ENCODE measurements around the gene CNDP2.

Gene CNDP2

DNA sequence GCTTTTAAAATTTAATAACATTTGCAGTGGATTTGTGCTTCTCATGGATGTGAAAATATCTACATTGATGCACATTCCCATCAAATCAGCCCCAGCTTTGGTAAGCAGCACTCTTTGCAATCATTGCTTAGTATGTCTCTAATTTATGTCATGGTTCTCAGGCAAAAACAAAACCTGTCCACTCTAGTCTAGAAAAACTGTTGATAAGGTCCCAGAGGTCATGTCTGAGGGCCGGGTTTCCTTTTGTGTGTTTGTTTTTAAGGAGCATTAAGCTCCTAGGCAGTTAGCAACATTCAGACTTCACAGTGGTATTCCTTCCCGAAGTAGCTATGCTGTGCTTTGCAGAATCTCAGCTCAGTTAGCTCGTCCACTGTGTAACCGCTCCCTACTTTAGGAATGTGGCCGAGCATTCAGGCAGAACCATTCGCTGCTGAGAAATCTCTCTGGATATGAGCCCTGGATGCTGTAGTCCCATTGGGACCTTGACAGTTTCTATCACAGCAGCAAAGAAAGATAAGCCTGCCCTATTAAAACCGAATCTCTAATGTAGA is 43.1 kb upstream of the CNDP2 start:
- Mint-ChIP-seq H3K4me3 (peak overlapping the region; percentile 15), H3K27me3 (ENCODE audit: low read depth, poor library complexity) (peaks cover 36% of the 10 kb centered on the region), H3K9me3 (peaks cover 3% of the 10 kb centered on the region), H3K36me3 (ENCODE audit: low read depth) (no peaks in the 10 kb centered on the region), H3K27ac (no peak overlapping the region), H3K4me1 (peaks cover 45% of the 10 kb centered on the region)
- TF ChIP-seq, protein P1, sequence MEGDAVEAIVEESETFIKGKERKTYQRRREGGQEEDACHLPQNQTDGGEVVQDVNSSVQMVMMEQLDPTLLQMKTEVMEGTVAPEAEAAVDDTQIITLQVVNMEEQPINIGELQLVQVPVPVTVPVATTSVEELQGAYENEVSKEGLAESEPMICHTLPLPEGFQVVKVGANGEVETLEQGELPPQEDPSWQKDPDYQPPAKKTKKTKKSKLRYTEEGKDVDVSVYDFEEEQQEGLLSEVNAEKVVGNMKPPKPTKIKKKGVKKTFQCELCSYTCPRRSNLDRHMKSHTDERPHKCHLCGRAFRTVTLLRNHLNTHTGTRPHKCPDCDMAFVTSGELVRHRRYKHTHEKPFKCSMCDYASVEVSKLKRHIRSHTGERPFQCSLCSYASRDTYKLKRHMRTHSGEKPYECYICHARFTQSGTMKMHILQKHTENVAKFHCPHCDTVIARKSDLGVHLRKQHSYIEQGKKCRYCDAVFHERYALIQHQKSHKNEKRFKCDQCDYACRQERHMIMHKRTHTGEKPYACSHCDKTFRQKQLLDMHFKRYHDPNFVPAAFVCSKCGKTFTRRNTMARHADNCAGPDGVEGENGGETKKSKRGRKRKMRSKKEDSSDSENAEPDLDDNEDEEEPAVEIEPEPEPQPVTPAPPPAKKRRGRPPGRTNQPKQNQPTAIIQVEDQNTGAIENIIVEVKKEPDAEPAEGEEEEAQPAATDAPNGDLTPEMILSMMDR (IDR thresholded peaks at IDR 0.05), result no peak
- no peak for DNase-seq

DNA sequence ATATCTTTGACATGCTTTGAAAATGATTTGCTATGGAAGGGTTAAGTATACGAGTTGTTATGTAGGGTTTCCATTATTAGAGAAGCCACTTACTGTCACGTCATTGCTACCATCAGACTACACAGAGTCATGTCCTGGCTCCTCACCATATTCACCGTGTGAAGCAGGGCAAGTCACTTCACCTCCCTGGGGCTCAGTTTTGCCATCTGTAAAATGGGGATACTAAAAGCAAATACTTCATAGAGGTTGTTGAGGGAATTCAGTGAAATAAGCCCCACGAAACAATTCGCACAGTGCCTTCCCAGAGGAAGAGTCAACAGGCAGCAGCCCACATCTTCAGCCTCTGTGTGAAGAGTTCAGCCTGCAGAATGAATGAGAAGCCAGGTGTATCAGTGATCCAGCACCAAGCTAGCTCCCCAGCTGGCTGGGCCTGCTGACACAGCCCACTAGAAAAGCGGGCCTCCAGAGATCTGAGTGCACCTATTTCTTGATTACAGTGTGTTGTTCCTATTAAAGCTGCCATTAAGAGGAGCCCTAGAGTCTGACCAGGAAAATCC is 42.4 kb upstream of the CNDP2 start:
- Mint-ChIP-seq H3K27ac (no peak overlapping the region), H3K27me3 (ENCODE audit: low read depth, poor library complexity) (peaks cover 42% of the 10 kb centered on the region), H3K4me3 (no peak overlapping the region), H3K36me3 (ENCODE audit: low read depth) (no peaks in the 10 kb centered on the region), H3K9me3 (peaks cover 3% of the 10 kb centered on the region), H3K4me1 (peaks cover 50% of the 10 kb centered on the region)
- no peak for DNase-seq
- TF ChIP-seq, protein P1 (IDR thresholded peaks at IDR 0.05), result no peak

DNA sequence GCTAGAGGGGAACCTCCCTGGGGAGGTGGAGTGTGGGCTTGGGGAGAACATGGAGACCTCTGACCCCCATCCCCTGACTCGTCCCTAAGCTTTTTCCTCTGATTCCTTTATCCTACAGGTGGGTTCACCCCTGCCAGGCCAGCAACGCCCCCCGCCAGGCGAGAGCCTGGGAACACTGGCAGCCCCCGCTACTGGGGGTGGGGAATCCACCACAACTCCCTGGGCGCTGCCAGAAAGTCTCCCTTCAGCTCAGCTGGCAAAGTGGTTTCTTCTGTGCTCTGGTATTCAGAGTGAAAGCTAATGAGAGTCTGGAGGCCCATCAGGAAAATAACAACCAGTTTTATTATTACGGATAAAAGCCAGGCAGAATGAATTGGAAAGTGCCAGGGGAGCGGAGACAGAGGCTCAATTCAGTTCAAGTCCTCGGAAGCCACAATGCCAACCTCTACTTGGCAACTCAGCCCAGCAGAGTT is 41.8 kb upstream of the CNDP2 start:
- H3K9me3 Mint-ChIP-seq, result no peaks in the 10 kb centered on the region
- H3K27me3 Mint-ChIP-seq (ENCODE audit: low read depth, poor library complexity), result peaks cover 48% of the 10 kb centered on the region
- H3K27ac Mint-ChIP-seq, result no peak overlapping the region
- TF ChIP-seq, protein P1 (IDR thresholded peaks at IDR 0.05), result no peak
- no peaks in the 10 kb centered on the region for H3K36me3 Mint-ChIP-seq (ENCODE audit: low read depth)
- peaks cover 50% of the 10 kb centered on the region for H3K4me1 Mint-ChIP-seq
- no peak overlapping the region for H3K4me3 Mint-ChIP-seq
- DNase-seq, result no peak

DNA sequence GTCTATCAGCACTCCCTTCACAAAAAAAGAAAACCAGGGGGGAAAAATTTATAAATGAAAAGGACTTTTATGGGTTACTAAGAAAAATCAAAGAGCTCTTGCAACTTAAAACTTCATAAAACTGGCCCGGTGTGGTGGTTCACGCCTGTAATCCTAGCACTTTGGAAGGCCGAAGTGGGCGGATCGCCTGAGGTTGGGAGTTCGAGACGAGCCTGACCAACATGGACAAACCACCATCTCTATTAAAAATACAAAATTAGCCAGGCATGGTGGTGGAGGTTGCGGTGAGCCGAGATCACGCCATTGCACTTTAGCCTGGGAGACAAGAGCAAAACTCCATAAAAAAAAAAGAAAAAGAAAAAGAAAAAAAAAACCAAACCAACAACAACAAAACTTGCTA is 40.8 kb upstream of the CNDP2 start:
- Mint-ChIP-seq H3K36me3 (ENCODE audit: low read depth) (no peaks in the 10 kb centered on the region), H3K4me3 (no peak overlapping the region), H3K27ac (no peak overlapping the region), H3K27me3 (ENCODE audit: low read depth, poor library complexity) (peaks cover 59% of the 10 kb centered on the region), H3K4me1 (peaks cover 50% of the 10 kb centered on the region), H3K9me3 (no peaks in the 10 kb centered on the region)
- DNase-seq, result no peak
- TF ChIP-seq, protein P1 (IDR thresholded peaks at IDR 0.05), result no peak

DNA sequence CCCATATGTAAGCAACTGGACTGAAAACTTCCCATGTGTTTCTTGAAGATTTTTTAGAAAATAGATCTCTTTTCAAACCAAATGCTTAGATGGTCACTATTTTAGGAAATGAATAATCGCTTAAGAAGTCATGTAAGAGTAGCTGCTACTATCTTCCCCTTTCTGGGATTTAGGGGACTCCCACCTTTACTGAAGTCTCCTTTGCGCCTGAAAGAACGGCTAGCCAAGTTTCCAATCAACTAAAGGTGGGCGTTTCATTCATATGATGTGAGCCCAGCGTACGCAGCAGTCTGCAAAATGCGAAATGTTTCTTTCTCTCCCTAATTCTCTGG is 40.2 kb upstream of the CNDP2 start:
- H3K9me3 Mint-ChIP-seq, result no peaks in the 10 kb centered on the region
- H3K36me3 Mint-ChIP-seq (ENCODE audit: low read depth), result no peaks in the 10 kb centered on the region
- DNase-seq, result no peak
- TF ChIP-seq, protein P1 (IDR thresholded peaks at IDR 0.05), result no peak
- H3K4me1 Mint-ChIP-seq, result peaks cover 50% of the 10 kb centered on the region
- H3K27ac Mint-ChIP-seq, result no peak overlapping the region
- H3K27me3 Mint-ChIP-seq (ENCODE audit: low read depth, poor library complexity), result peaks cover 65% of the 10 kb centered on the region
- peak overlapping the region; percentile 71 for H3K4me3 Mint-ChIP-seq
